DND-41 (cell line): ENCODE results near the gene NRARP.

Source experiments
- CTCF ChIP-seq: IDR thresholded peaks from 2 replicates; pipeline ENCODE4 v1.5.1; 2012; ENCODE audit warnings: borderline replicate concordance, low read length, moderate library complexity, mild to moderate bottlenecking; ENCODE audit not compliant: poor library complexity, severe bottlenecking; ENCODE audit errors: extremely low read depth
- EZH2 ChIP-seq: IDR thresholded peaks from 3 replicates; pipeline ENCODE4 v1.6.1; 2012; ENCODE audit warnings: borderline replicate concordance, low read depth, mild to moderate bottlenecking, moderate library complexity, low read length, inconsistent platforms; ENCODE audit not compliant: severe bottlenecking

- TF ChIP-seq CTCF (no peak), EZH2 (no peak)
These were observed 4.8 kb upstream of the NRARP start for GRCh38 chr9:137306850-137307254.
